ENCODE data around the gene PARP16. TPM values are rescaled to one million over a fixed set of nuclear protein-coding genes. Genes with fewer than 3 reads are reported as not detected.

The PARP16 gene
- total and polyA plus RNA-seq, 3 donors from 2014 or later = 12.3 to 30.9 (median 24.3) TPM

DNA sequence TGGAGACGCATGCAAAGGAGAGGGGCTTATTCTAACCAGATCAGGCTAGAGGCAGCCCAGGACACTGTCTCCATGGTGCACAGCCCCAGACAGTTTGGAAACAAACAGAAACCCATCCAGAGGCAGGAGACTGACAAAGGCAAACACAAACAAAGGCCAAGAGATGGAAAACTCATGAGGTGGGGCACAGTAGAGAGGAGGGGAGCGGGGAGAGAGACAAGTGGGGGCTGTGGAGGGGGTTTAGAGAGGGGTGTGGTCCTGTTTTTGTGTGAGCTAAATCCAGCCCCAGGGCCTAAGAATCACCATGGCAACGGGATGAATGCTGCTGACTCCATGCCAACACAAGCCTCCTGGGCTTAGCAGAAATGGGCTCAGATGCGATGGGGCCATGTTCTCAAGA is 32.3 kb downstream of the PARP16 start:
- TF ChIP-seq POLR2A (IDR thresholded peaks at IDR 0.05) = no peak
- Histone ChIP-seq H3K27ac (no peak overlapping the region), H3K9me3 (no peaks in the 10 kb centered on the region), H3K4me1 (peaks cover 5% of the 10 kb centered on the region), H3K36me3 (ENCODE audit: low read depth, missing control alignments) (no peaks in the 10 kb centered on the region), H3K27me3 (no peaks in the 10 kb centered on the region), H3K4me3 (no peak overlapping the region)
- intact Hi-C loops (cut with DNase I; ENCODE audit: low total_unique reads) = loop anchor here (10.0 kb wide), 1 partner anchor 50 kb away; no protein-coding TSS in a partner anchor
- 48 to 49% methylated on average over 4 of the region's 4 CpGs for WGBS, 2 donors
- DNase-seq = no peak

GRCh38 chr15:65249641-65250040 is 37.0 kb downstream of the PARP16 start:
- Histone ChIP-seq H3K4me1 (peaks cover 29% of the 10 kb centered on the region), H3K36me3 (ENCODE audit: low read depth, missing control alignments) (no peaks in the 10 kb centered on the region), H3K9me3 (no peaks in the 10 kb centered on the region), H3K4me3 (no peak overlapping the region), H3K27ac (peak overlapping the region in 1 of 2 donors; percentile 64), H3K27me3 (no peaks in the 10 kb centered on the region)
- DNase-seq = no peak
- 58 to 79% methylated on average over 2 of the region's 2 CpGs for WGBS, 2 donors
- no peak for TF ChIP-seq POLR2A (IDR thresholded peaks at IDR 0.05)
- TF ChIP-seq, protein P1, sequence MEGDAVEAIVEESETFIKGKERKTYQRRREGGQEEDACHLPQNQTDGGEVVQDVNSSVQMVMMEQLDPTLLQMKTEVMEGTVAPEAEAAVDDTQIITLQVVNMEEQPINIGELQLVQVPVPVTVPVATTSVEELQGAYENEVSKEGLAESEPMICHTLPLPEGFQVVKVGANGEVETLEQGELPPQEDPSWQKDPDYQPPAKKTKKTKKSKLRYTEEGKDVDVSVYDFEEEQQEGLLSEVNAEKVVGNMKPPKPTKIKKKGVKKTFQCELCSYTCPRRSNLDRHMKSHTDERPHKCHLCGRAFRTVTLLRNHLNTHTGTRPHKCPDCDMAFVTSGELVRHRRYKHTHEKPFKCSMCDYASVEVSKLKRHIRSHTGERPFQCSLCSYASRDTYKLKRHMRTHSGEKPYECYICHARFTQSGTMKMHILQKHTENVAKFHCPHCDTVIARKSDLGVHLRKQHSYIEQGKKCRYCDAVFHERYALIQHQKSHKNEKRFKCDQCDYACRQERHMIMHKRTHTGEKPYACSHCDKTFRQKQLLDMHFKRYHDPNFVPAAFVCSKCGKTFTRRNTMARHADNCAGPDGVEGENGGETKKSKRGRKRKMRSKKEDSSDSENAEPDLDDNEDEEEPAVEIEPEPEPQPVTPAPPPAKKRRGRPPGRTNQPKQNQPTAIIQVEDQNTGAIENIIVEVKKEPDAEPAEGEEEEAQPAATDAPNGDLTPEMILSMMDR (IDR thresholded peaks at IDR 0.05) = no peak
- intact Hi-C loops (cut with DNase I; ENCODE audit: low total_unique reads) = loop anchor here (10.0 kb wide), 1 partner anchor 45 kb away; no protein-coding TSS in a partner anchor

DNA sequence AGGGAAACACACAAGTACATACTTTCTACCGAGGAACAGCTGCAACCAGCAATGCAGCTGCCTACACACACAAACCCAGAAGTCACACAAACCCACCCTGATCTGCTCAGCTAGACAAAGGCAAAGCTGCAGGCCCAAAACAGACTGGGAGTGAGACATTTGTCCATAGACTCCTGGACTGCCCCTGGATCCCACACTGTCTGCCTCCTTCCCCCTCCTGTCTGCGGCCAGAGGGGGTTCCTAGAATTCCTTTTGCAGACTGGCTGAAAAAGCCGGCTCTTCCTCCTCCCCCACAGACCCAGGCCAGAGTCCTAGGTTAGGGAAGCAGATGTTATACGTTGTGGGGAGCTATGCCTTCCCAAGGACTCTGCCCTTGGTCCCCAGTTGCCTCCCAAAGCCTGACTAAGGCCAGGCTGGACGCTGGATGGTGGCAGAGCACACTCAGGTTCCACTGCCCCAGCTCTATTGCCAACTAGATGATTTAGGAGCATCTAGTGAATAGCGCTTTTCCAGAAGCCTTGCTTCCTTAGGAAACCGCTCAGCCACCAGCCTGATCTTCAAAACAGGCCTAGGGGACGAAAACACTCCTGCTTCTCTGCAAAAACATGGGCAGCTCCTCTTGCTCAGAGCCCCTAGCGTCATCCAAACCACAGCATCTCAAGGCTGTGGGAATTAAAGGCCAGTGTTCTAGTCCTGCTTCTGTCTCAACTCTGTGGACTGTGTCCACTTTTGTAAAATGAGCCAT is 38.0 kb downstream of the PARP16 start:
- Histone ChIP-seq H3K27ac (peak overlapping the region in 1 of 2 donors; percentile 64), H3K27me3 (no peaks in the 10 kb centered on the region), H3K9me3 (no peaks in the 10 kb centered on the region), H3K4me3 (no peak overlapping the region), H3K36me3 (ENCODE audit: low read depth, missing control alignments) (no peaks in the 10 kb centered on the region), H3K4me1 (peaks cover 29% of the 10 kb centered on the region)
- TF ChIP-seq, protein P1 (IDR thresholded peaks at IDR 0.05) = no peak
- no peak for TF ChIP-seq POLR2A (IDR thresholded peaks at IDR 0.05)
- DNase-seq = no peak
- 46 to 50% methylated on average over 9 of the region's 9 CpGs for WGBS, 2 donors
- intact Hi-C loops (cut with DNase I; ENCODE audit: low total_unique reads) = no loop called here

GRCh38 chr15:65246939-65247338 is 39.7 kb downstream of the PARP16 start:
- H3K27me3 ChIP-seq = no peaks in the 10 kb centered on the region
- peaks cover 29% of the 10 kb centered on the region for H3K4me1 ChIP-seq

GRCh38 chr15:65246026-65246714 is 40.5 kb downstream of the PARP16 start:
- no peak for DNase-seq
- intact Hi-C loops (cut with DNase I; ENCODE audit: low total_unique reads) = no loop called here
- peaks cover 29% of the 10 kb centered on the region for H3K4me1 ChIP-seq
- H3K36me3 ChIP-seq (ENCODE audit: low read depth, missing control alignments) = no peaks in the 10 kb centered on the region
- no peak overlapping the region for H3K4me3 ChIP-seq
- no peaks in the 10 kb centered on the region for H3K9me3 ChIP-seq
- peak overlapping the region; percentile 8 to 80 for H3K27ac ChIP-seq
- no peaks in the 10 kb centered on the region for H3K27me3 ChIP-seq
- TF ChIP-seq POLR2A (IDR thresholded peaks at IDR 0.05) = no peak
- TF ChIP-seq, protein P1 (IDR thresholded peaks at IDR 0.05) = no peak
- 63 to 85% methylated on average over 6 to 8 of the region's 8 CpGs for WGBS, 2 donors

More at GRCh38 chr15:65246939-65247338, 39.7 kb downstream of the PARP16 start:
- Histone ChIP-seq H3K36me3 (ENCODE audit: low read depth, missing control alignments) (no peaks in the 10 kb centered on the region), H3K9me3 (no peaks in the 10 kb centered on the region), H3K4me3 (no peak overlapping the region), H3K27ac (no peak overlapping the region)
- no peak for TF ChIP-seq POLR2A (IDR thresholded peaks at IDR 0.05)
- TF ChIP-seq, protein P1 (IDR thresholded peaks at IDR 0.05) = no peak
- DNase-seq = no peak
- 95 to 100% methylated on average over 6 of the region's 6 CpGs for WGBS, 2 donors
- intact Hi-C loops (cut with DNase I; ENCODE audit: low total_unique reads) = no loop called here

Measured in testis (tissue), 3 donors.